IMR-90 (cell line): ENCODE results near the gene HMHB1. TPM values are rescaled to one million over a fixed set of nuclear protein-coding genes. Genes with fewer than 3 reads are reported as not detected.

ENCODE experiments used
- ATAC-seq: fragments of 200-7000 bp; cut with Tn5 transposase; 2 replicates; pipeline ENCODE4 v1.9.1; 2020; ENCODE audit warnings: low read depth, mild to moderate bottlenecking, moderate library complexity
- BruUV-seq: library from RNA; stranded (reverse); fragments of 400-500 nt; replicated peaks from 2 replicates; lab custom pipeline; 2021; lab: Mats Ljungman, UMichigan
- CTCF ChIA-PET: fragments of 300-600 bp; formaldehyde crosslinking; extraction: SDS; loops from one replicate; lab custom pipeline; 2021; ENCODE audit warnings: antibody characterized with exemption; lab: Yijun Ruan, JAX
- POLR2A ChIA-PET: fragments of 300-600 bp; sonication (Branson Sonifier 250); formaldehyde crosslinking; loops from one replicate; lab custom pipeline; 2022; ENCODE audit warnings: antibody characterized with exemption; ENCODE audit not compliant: unreplicated experiment; lab: Charles Lee
- DNase-seq: peaks from one replicate; pipeline ENCODE4 v3.0.0; 2013
- H2AFZ ChIP-seq: replicated peaks from 2 replicates; pipeline ENCODE3; 2013; ENCODE audit warnings: low read length, mild to moderate bottlenecking; ENCODE audit not compliant: poor library complexity
- H2AK5ac ChIP-seq: 2 replicates; pipeline ENCODE4 v1.6.1; 2013; ENCODE audit warnings: low read depth, low read length, inconsistent platforms
- H2AK9ac ChIP-seq: replicated peaks from 2 replicates; pipeline ENCODE3; 2013; ENCODE audit warnings: mild to moderate bottlenecking, low read depth, low read length, moderate library complexity; ENCODE audit not compliant: poor library complexity
- H2BK120ac ChIP-seq: 2 replicates; pipeline ENCODE4 v1.6.1; 2013; ENCODE audit warnings: low read depth, low read length, inconsistent platforms
- H2BK15ac ChIP-seq: 3 replicates; pipeline ENCODE4 v1.6.1; 2013; ENCODE audit warnings: low read depth, low read length, inconsistent platforms
- H2BK20ac ChIP-seq: 2 replicates; pipeline ENCODE4 v1.6.1; 2013; ENCODE audit warnings: low read depth, mild to moderate bottlenecking, inconsistent platforms, low read length, moderate library complexity
- H2BK5ac ChIP-seq: 2 replicates; pipeline ENCODE4 v1.6.1; 2013; ENCODE audit warnings: mild to moderate bottlenecking, low read depth, low read length, inconsistent platforms; ENCODE audit not compliant: poor library complexity, severe bottlenecking
- H3K14ac ChIP-seq: replicated peaks from 2 replicates; pipeline ENCODE4 v1.6.1; 2013; ENCODE audit warnings: low read depth, low read length, inconsistent platforms
- H3K18ac ChIP-seq: 2 replicates; pipeline ENCODE4 v1.6.1; 2013; ENCODE audit warnings: low read depth, low read length, control low read depth
- H3K23ac ChIP-seq: 2 replicates; pipeline ENCODE4 v1.6.1; 2013; ENCODE audit warnings: low read depth, low read length, inconsistent platforms
- H3K27ac ChIP-seq: 2 replicates; pipeline ENCODE4 v1.5.1; 2013; ENCODE audit warnings: mild to moderate bottlenecking, control low read depth, low read length; ENCODE audit not compliant: insufficient read depth
- H3K27me3 ChIP-seq: 2 replicates; pipeline ENCODE4 v1.6.1; 2013; ENCODE audit warnings: low read length; ENCODE audit not compliant: control insufficient read depth, insufficient read depth
- H3K36me3 ChIP-seq: 2 replicates; pipeline ENCODE4 v1.6.1; 2013; ENCODE audit warnings: low read length, mixed read lengths; ENCODE audit not compliant: control insufficient read depth, insufficient read depth
- H3K4ac ChIP-seq: 2 replicates; pipeline ENCODE4 v1.6.1; 2013; ENCODE audit warnings: low read depth, low read length, inconsistent platforms
- H3K4me1 ChIP-seq: 2 replicates; pipeline ENCODE4 v1.6.1; 2013; ENCODE audit warnings: low read length, mixed read lengths; ENCODE audit not compliant: control insufficient read depth, insufficient read depth
- H3K4me2 ChIP-seq: 2 replicates; pipeline ENCODE4 v1.6.1; 2013; ENCODE audit warnings: low read depth, mild to moderate bottlenecking, control low read depth, low read length, moderate library complexity
- H3K4me3 ChIP-seq: 2 replicates; pipeline ENCODE4 v1.5.1; 2013; ENCODE audit warnings: low read depth, mild to moderate bottlenecking, control low read depth, low read length, moderate library complexity; ENCODE audit not compliant: insufficient read depth
- H3K56ac ChIP-seq: 2 replicates; pipeline ENCODE4 v1.6.1; 2013; ENCODE audit warnings: low read length, inconsistent platforms; ENCODE audit not compliant: insufficient read depth; ENCODE audit errors: extremely low read depth
- H3K79me1 ChIP-seq, 2 experiments: 2 replicates each; pipeline ENCODE4 v1.6.1; 2013; ENCODE audit warnings: low read length in 2 of 2, inconsistent platforms in 1 of 2, low read depth in 1 of 2
- H3K9ac ChIP-seq: 2 replicates; pipeline ENCODE4 v1.6.1; 2013; ENCODE audit warnings: low read depth, low read length, control low read depth
- H3K9me1 ChIP-seq: 2 replicates; pipeline ENCODE4 v1.6.1; 2013; ENCODE audit warnings: low read length, inconsistent platforms; ENCODE audit not compliant: insufficient read depth
- H3K9me3 ChIP-seq: 2 replicates; pipeline ENCODE4 v1.6.1; 2013; ENCODE audit warnings: low read length; ENCODE audit not compliant: control insufficient read depth, insufficient read depth
- H4K20me1 ChIP-seq: 2 replicates; pipeline ENCODE4 v1.6.1; 2013; ENCODE audit warnings: low read length, inconsistent platforms; ENCODE audit not compliant: insufficient read depth
- H4K5ac ChIP-seq: 2 replicates; pipeline ENCODE4 v1.6.1; 2013; ENCODE audit warnings: mild to moderate bottlenecking, low read depth, low read length, control low read depth
- H4K8ac ChIP-seq, 2 experiments: 2 replicates each; pipeline ENCODE4 v1.6.1; 2013; ENCODE audit warnings: low read depth in 2 of 2, low read length in 2 of 2, control low read depth in 1 of 2, inconsistent platforms in 1 of 2
- H4K91ac ChIP-seq: 2 replicates; pipeline ENCODE4 v1.6.1; 2013; ENCODE audit warnings: low read depth, low read length, inconsistent platforms; ENCODE audit not compliant: insufficient read depth
- BHLHE40 ChIP-seq: fragments of 150-350 bp; IDR thresholded peaks from 2 replicates; pipeline ENCODE4 v1.6.1; 2016; ENCODE audit warnings: mild to moderate bottlenecking, low read depth, low read length
- CEBPB ChIP-seq: IDR thresholded peaks from 2 replicates; pipeline ENCODE4 v1.6.1; 2012; ENCODE audit warnings: low read depth, low read length, improper control_type of control experiment
- CHD1 ChIP-seq: IDR thresholded peaks from 2 replicates; pipeline ENCODE4 v1.6.1; 2012; ENCODE audit warnings: low read depth, low read length, improper control_type of control experiment
- FOS ChIP-seq: fragments of 150-350 bp; IDR thresholded peaks from 2 replicates; pipeline ENCODE4 v1.6.1; 2016; ENCODE audit warnings: low read depth, low read length
- MAZ ChIP-seq: IDR thresholded peaks from 2 replicates; pipeline ENCODE4 v1.6.1; 2012; ENCODE audit warnings: low read depth, mild to moderate bottlenecking, low read length, improper control_type of control experiment, moderate library complexity, borderline replicate concordance
- MXI1 ChIP-seq: IDR thresholded peaks from 2 replicates; pipeline ENCODE4 v1.6.1; 2012; ENCODE audit warnings: low read depth, mild to moderate bottlenecking, low read length, moderate library complexity, borderline replicate concordance
- NFE2L2 ChIP-seq: fragments of 150-350 bp; IDR thresholded peaks from 2 replicates; pipeline ENCODE4 v1.6.1; 2016; ENCODE audit warnings: low read depth, mild to moderate bottlenecking, low read length
- POLR2A ChIP-seq: IDR thresholded peaks from 2 replicates; pipeline ENCODE4 v1.6.1; 2012; ENCODE audit warnings: mild to moderate bottlenecking, low read depth, low read length
- RCOR1 ChIP-seq: IDR thresholded peaks from 2 replicates; pipeline ENCODE4 v1.6.1; 2012; ENCODE audit warnings: mild to moderate bottlenecking, low read length, improper control_type of control experiment; ENCODE audit not compliant: insufficient replicate concordance
- RFX5 ChIP-seq: IDR thresholded peaks from 2 replicates; pipeline ENCODE4 v1.8.0; 2012; ENCODE audit warnings: low read depth, mild to moderate bottlenecking, low read length, moderate library complexity
- SMC3 ChIP-seq: fragments of 150-350 bp; IDR thresholded peaks from 2 replicates; pipeline ENCODE4 v1.6.1; 2016; ENCODE audit warnings: low read depth, mild to moderate bottlenecking, antibody characterized with exemption, low read length, moderate library complexity
- dilution Hi-C: fragments of 300-500 bp; cut with HindIII; formaldehyde crosslinking; loops from one replicate; pipeline ENCODE4 v1.14.3; 2018; ENCODE audit warnings: low sequenced_read_pairs; ENCODE audit not compliant: unreplicated experiment
- in situ Hi-C: fragments of 300-500 bp; cut with MboI; formaldehyde crosslinking; loops from 3 replicates; pipeline ENCODE4 v1.14.3; 2019; ENCODE audit warnings: low sequenced_read_pairs, inconsistent platforms, mixed read lengths
- intact Hi-C: fragments of 100-400 bp; cut with micrococcal nuclease; formaldehyde crosslinking; loops from 2 replicates; pipeline ENCODE4 v1.10.0; 2022
- polyA plus RNA-seq, 3 experiments: library from polyadenylated mRNA; depleted of rRNA; stranded (reverse); fragments of >200 nt; gene quantifications; 2 replicates each; pipeline ENCODE4 v1.2.3, GENCODE V29; 2012; ENCODE audit warnings: low replicate concordance in 1 of 3
- total RNA-seq: library from RNA; depleted of rRNA; stranded (reverse); fragments of >200 nt; gene quantifications from 2 replicates; pipeline ENCODE4 v1.2.3, GENCODE V29; 2012
- TF ChIP-seq, protein P1 (sequence below): fragments of 150-350 bp; IDR thresholded peaks from 2 replicates; pipeline ENCODE4 v1.6.1; 2017; ENCODE audit warnings: mild to moderate bottlenecking, antibody characterized with exemption, low read length, low read depth
- TF ChIP-seq, protein P2 (sequence below): conservative IDR thresholded peaks from 2 replicates; pipeline ENCODE4 v1.5.1; 2012; ENCODE audit warnings: mild to moderate bottlenecking, low read depth, low read length, improper control_type of control experiment
- TF ChIP-seq, protein P3 (sequence below): fragments of 150-350 bp; IDR thresholded peaks from 2 replicates; pipeline ENCODE4 v1.6.1; 2016; ENCODE audit warnings: low read depth, mild to moderate bottlenecking, low read length, moderate library complexity, borderline replicate concordance

Gene HMHB1
- total and polyA plus RNA-seq, 2 of the 4 experiments (the other 2 are of a cell fraction) = not detected

DNA sequence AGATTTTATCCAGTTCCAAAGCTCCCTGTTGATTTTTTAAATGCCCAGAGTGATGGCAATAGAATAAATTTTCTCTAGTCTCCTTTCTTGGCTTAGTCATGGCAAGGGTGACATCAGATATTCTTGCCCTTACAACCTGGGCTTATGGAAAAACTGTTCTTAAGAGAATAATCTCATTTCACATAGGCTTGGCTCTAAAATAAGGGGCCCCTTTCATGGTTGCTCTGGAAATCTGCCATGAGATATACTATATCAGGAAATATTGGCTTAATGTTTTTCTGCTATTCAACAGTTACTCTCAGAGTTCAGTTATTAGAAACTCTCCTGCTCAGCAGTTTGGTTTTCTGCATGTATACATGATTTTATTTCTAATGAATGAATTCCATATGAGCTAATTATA is 7.8 kb downstream of the HMHB1 start:
- H3K9me1 ChIP-seq = no peaks in the 10 kb centered on the region; the same call in 1 of the 2 replicates
- dilution Hi-C loops = no loop called here
- H3K23ac ChIP-seq = no peak overlapping the region
- H2BK20ac ChIP-seq = no peak overlapping the region
- no peak overlapping the region for H4K5ac ChIP-seq
- peaks cover 4% of the 10 kb centered on the region; the same call in 1 of the 2 replicates for H3K4me1 ChIP-seq
- in situ Hi-C loops = loop anchor here (10.0 kb wide), 4 partner anchors 255 to 905 kb away; partner anchors contain the start of gene NR3C1
- no TSS peak for BruUV-seq
- intact Hi-C loops = loop anchor here (5.0 to 10.0 kb wide), 3 partner anchors 615 to 897 kb away; no protein-coding TSS in a partner anchor
- H2AK5ac ChIP-seq = no peak overlapping the region
- no peak overlapping the region for H2BK5ac ChIP-seq
- no peaks in the 10 kb centered on the region for H3K36me3 ChIP-seq
- H3K18ac ChIP-seq = no peak overlapping the region
- ATAC-seq = no peak
- H2AFZ ChIP-seq = no peak overlapping the region
- no peaks in the 10 kb centered on the region for H3K27me3 ChIP-seq
- H4K8ac ChIP-seq = no peak overlapping the region
- H3K4me2 ChIP-seq = no peak overlapping the region
- no peaks in the 10 kb centered on the region for H3K9me3 ChIP-seq
- POLR2A ChIA-PET = no interaction called here
- no peak overlapping the region for H3K14ac ChIP-seq
- H3K9ac ChIP-seq = no peak overlapping the region
- no peaks in the 10 kb centered on the region for H4K20me1 ChIP-seq
- H4K91ac ChIP-seq = no peak overlapping the region
- DNase-seq = no peak
- H3K56ac ChIP-seq = no peak overlapping the region
- no peak overlapping the region for H3K27ac ChIP-seq
- H2AK9ac ChIP-seq = no peak overlapping the region
- no peak overlapping the region for H2BK15ac ChIP-seq
- no peak overlapping the region for H3K4me3 ChIP-seq
- CTCF ChIA-PET = interaction anchor here (0.6 to 0.8 kb wide), 2 partner anchors 416 to 481 kb away, joined by 3 to 6 read pairs; no protein-coding TSS in a partner anchor
- no peak overlapping the region for H3K4ac ChIP-seq
- TF ChIP-seq NFE2L2 (no peak), CEBPB (no peak), POLR2A (no peak), RFX5 (no peak), FOS (no peak), CHD1 (no peak), MAZ (no peak), RCOR1 (no peak), SMC3 (no peak), MXI1 (no peak), BHLHE40 (no peak)
- TF ChIP-seq, protein P1, sequence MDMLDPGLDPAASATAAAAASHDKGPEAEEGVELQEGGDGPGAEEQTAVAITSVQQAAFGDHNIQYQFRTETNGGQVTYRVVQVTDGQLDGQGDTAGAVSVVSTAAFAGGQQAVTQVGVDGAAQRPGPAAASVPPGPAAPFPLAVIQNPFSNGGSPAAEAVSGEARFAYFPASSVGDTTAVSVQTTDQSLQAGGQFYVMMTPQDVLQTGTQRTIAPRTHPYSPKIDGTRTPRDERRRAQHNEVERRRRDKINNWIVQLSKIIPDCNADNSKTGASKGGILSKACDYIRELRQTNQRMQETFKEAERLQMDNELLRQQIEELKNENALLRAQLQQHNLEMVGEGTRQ = no peak
- TF ChIP-seq, protein P2, sequence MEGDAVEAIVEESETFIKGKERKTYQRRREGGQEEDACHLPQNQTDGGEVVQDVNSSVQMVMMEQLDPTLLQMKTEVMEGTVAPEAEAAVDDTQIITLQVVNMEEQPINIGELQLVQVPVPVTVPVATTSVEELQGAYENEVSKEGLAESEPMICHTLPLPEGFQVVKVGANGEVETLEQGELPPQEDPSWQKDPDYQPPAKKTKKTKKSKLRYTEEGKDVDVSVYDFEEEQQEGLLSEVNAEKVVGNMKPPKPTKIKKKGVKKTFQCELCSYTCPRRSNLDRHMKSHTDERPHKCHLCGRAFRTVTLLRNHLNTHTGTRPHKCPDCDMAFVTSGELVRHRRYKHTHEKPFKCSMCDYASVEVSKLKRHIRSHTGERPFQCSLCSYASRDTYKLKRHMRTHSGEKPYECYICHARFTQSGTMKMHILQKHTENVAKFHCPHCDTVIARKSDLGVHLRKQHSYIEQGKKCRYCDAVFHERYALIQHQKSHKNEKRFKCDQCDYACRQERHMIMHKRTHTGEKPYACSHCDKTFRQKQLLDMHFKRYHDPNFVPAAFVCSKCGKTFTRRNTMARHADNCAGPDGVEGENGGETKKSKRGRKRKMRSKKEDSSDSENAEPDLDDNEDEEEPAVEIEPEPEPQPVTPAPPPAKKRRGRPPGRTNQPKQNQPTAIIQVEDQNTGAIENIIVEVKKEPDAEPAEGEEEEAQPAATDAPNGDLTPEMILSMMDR = no peak
- TF ChIP-seq, protein P3, sequence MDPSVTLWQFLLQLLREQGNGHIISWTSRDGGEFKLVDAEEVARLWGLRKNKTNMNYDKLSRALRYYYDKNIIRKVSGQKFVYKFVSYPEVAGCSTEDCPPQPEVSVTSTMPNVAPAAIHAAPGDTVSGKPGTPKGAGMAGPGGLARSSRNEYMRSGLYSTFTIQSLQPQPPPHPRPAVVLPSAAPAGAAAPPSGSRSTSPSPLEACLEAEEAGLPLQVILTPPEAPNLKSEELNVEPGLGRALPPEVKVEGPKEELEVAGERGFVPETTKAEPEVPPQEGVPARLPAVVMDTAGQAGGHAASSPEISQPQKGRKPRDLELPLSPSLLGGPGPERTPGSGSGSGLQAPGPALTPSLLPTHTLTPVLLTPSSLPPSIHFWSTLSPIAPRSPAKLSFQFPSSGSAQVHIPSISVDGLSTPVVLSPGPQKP = no peak
- H3K79me1 ChIP-seq = no peaks in the 10 kb centered on the region
- no peak overlapping the region for H2BK120ac ChIP-seq
